CMK (cell line): ENCODE measurements around the gene CCT8.
"Not testable (repeated sequence)": the region's sequence is repeated elsewhere in the genome, so short reads cannot be mapped to it uniquely, and the experiment has no call there.

ENCODE experiments used
- DNase-seq: peaks from one replicate; pipeline ENCODE4 v3.0.0-alpha.2; 2010; ENCODE audit warnings: low read depth

The CCT8 gene

GRCh38 chr21:29018540-29018939 lies 54.9 kb downstream of the CCT8 start:
- no peak for DNase-seq

- no peak for DNase-seq
These were observed 55.7 kb downstream of the CCT8 start for GRCh38 chr21:29017639-29018237.

GRCh38 chr21:29011236-29011635 lies 62.2 kb downstream of the CCT8 start:
- not testable (repeated sequence) for DNase-seq

GRCh38 chr21:29008367-29008766 lies 65.1 kb downstream of the CCT8 start:
- DNase-seq: no peak

GRCh38 chr21:29007810-29008209 lies 65.6 kb downstream of the CCT8 start:
- DNase-seq: no peak

GRCh38 chr21:29007135-29007534 lies 66.3 kb downstream of the CCT8 start:
- DNase-seq: no peak
